Activated CD4-positive, alpha-beta T cell treated with anti-CD3 and anti-CD28 coated beads, Interleukin-2, amount 50 U/mL, for 1 hour (primary cell): Measurements from ENCODE around the gene MICAL2.

Source experiments
- DNase-seq: peaks from one replicate; pipeline ENCODE4 v3.0.0-alpha.2; 2020

The MICAL2 gene

GRCh38 chr11:12100841-12101242 is 9.5 kb upstream of the MICAL2 start:
- DNase-seq, result no peak

- no peak for DNase-seq
Measured at GRCh38 chr11:12101318-12101717, 9.1 kb upstream of the MICAL2 start.

GRCh38 chr11:12102588-12103410 is 7.6 kb upstream of the MICAL2 start:
- DNase-seq, result no peak

GRCh38 chr11:12103411-12104225 is 6.8 kb upstream of the MICAL2 start:
- no peak for DNase-seq

- no peak for DNase-seq
Measured at GRCh38 chr11:12105471-12105870, 4.9 kb upstream of the MICAL2 start.

GRCh38 chr11:12106101-12106500 is 4.3 kb upstream of the MICAL2 start:
- DNase-seq, result no peak

- DNase-seq, result no peak
Measured at GRCh38 chr11:12106501-12106900, 3.9 kb upstream of the MICAL2 start.

- DNase-seq, result no peak
Measured at GRCh38 chr11:12108875-12109453, 1.4 kb upstream of the MICAL2 start.

GRCh38 chr11:12109591-12110196 is 696 bp upstream of the MICAL2 start:
- DNase-seq, result no peak

- DNase-seq, result peak; percentile 19
Measured at GRCh38 chr11:12110714-12111548, 541 bp downstream of the MICAL2 start.

GRCh38 chr11:12111549-12112520 is 1.4 kb downstream of the MICAL2 start:
- no peak for DNase-seq

- DNase-seq, result no peak
Measured at GRCh38 chr11:12112750-12113149, 2.4 kb downstream of the MICAL2 start.

- no peak for DNase-seq
Measured at GRCh38 chr11:12113294-12113693, 2.9 kb downstream of the MICAL2 start.

- no peak for DNase-seq
Measured at GRCh38 chr11:12114193-12115033, 4.0 kb downstream of the MICAL2 start.

- no peak for DNase-seq
Measured at GRCh38 chr11:12116425-12117032, 6.1 kb downstream of the MICAL2 start.

- DNase-seq, result no peak
Measured at GRCh38 chr11:12117200-12117599, 6.8 kb downstream of the MICAL2 start.

- no peak for DNase-seq
Measured at GRCh38 chr11:12117611-12118010, 7.2 kb downstream of the MICAL2 start.

- DNase-seq, result no peak
Measured at GRCh38 chr11:12118949-12119348, 8.6 kb downstream of the MICAL2 start.

- DNase-seq, result no peak
Measured at GRCh38 chr11:12119502-12119901, 9.1 kb downstream of the MICAL2 start.
